K562 (cell line): ENCODE data around the gene RIPOR1. TPM values are rescaled to one million over a fixed set of nuclear protein-coding genes. Genes with fewer than 3 reads are reported as not detected.

Source experiments
- ATAC-seq: fragments of 200-7000 bp; cut with Tn5 transposase; 3 replicates; pipeline ENCODE4 v1.9.1; 2020; ENCODE audit warnings: moderate library complexity
- BruUV-seq: library from RNA; stranded (reverse); fragments of 400-500 nt; replicated peaks from 2 replicates; lab custom pipeline; 2021; lab: Mats Ljungman, UMichigan
- CTCF ChIA-PET: fragments of 300-600 bp; formaldehyde crosslinking; extraction: SDS; loops from one replicate; lab custom pipeline; 2021; ENCODE audit warnings: low intra/inter-chr PET ratio; lab: Yijun Ruan, JAX
- POLR2A ChIA-PET: fragments of 300-600, 350-650 bp; sonication (Branson Sonifier 250); formaldehyde crosslinking; extraction: SDS; loops from one replicate; lab custom pipeline; 2021; ENCODE audit warnings: antibody characterized with exemption, inconsistent platforms; lab: Yijun Ruan, JAX
- DNase-seq, 4 experiments: peaks; one replicate each; pipeline versions ENCODE4 v3.0.0 to v3.0.0-alpha.2; 2011 to 2018; ENCODE audit warnings: low spot score in 3 of 4, mixed read lengths in 3 of 4; ENCODE audit errors: extremely low read depth in 1 of 4
- FAIRE-seq: peaks from 2 replicates; lab custom pipeline; 2011; peaks lifted over from hg19 to GRCh38; lab: Jason Lieb, UNC
- H2AFZ ChIP-seq: 2 replicates; pipeline ENCODE4 v1.6.0; 2011; ENCODE audit warnings: low read depth, low read length, control low read depth, inconsistent platforms
- H3K27ac ChIP-seq: fragments of 200-600 bp; 3 replicates; pipeline ENCODE4 v1.8.0; 2011; ENCODE audit warnings: low read depth, mild to moderate bottlenecking, control low read depth, inconsistent platforms, low read length, moderate library complexity, mixed read lengths; ENCODE audit errors: extremely low read depth
- H3K27me3 ChIP-seq, 2 experiments: fragments of 300-600 bp in 1 of 2; 2 replicates in 1 of 2; 3 replicates in 1 of 2; pipeline versions ENCODE4 v1.6.0 to v1.8.0; 2011; ENCODE audit warnings: inconsistent platforms in 2 of 2, low read length in 2 of 2, mild to moderate bottlenecking in 1 of 2, mixed read lengths in 1 of 2, moderate library complexity in 1 of 2; ENCODE audit not compliant: control insufficient read depth in 2 of 2, insufficient read depth in 2 of 2
- H3K36me3 ChIP-seq: fragments of 300-600 bp; 3 replicates; pipeline ENCODE4 v1.8.0; 2011; ENCODE audit warnings: mild to moderate bottlenecking, low read length, inconsistent platforms; ENCODE audit not compliant: control insufficient read depth, insufficient read depth
- H3K4me1 ChIP-seq, 2 experiments: fragments of 200-600 bp in 1 of 2; replicated peaks in 1 of 2; 2 replicates in 1 of 2; 3 replicates in 1 of 2; pipeline versions ENCODE4 v1.5.1 to v1.8.0; 2011; ENCODE audit warnings: inconsistent platforms in 2 of 2, low read length in 2 of 2, mild to moderate bottlenecking in 1 of 2, mixed read lengths in 1 of 2, moderate library complexity in 1 of 2; ENCODE audit not compliant: control insufficient read depth in 2 of 2, insufficient read depth in 2 of 2
- H3K4me2 ChIP-seq: 2 replicates; pipeline ENCODE4 v1.6.1; 2011; ENCODE audit warnings: low read length, control low read depth, inconsistent platforms, mixed read lengths; ENCODE audit not compliant: insufficient read depth
- H3K4me3 ChIP-seq: fragments of 200-600 bp; sonication (generic), shearing (Covaris generic); 2 replicates; pipeline ENCODE4 v1.5.1; 2016; ENCODE audit warnings: control low read depth, inconsistent platforms
- H3K79me2 ChIP-seq: fragments of 200-600 bp; 3 replicates; pipeline ENCODE4 v1.8.0; 2011; ENCODE audit warnings: low read length, inconsistent platforms; ENCODE audit not compliant: control insufficient read depth, insufficient read depth
- H3K9ac ChIP-seq, 2 experiments: 2 replicates each; pipeline versions ENCODE4 v1.6.0 to v1.6.1; 2011; ENCODE audit warnings: low read depth in 2 of 2, low read length in 2 of 2, control low read depth in 1 of 2, inconsistent platforms in 1 of 2, mild to moderate bottlenecking in 1 of 2, mixed read lengths in 1 of 2; ENCODE audit not compliant: insufficient read depth in 1 of 2
- H3K9me1 ChIP-seq: one replicate; pipeline ENCODE4 v1.6.0; 2011; ENCODE audit warnings: inconsistent platforms, mild to moderate bottlenecking, low read length, moderate library complexity; ENCODE audit not compliant: control insufficient read depth, insufficient read depth
- H3K9me3 ChIP-seq: replicated peaks from 2 replicates; pipeline ENCODE4 v1.5.1; 2011; ENCODE audit warnings: low read depth, low read length, inconsistent platforms; ENCODE audit not compliant: control insufficient read depth, insufficient read depth
- H4K20me1 ChIP-seq: replicated peaks from 2 replicates; pipeline ENCODE4 v1.6.1; 2011; ENCODE audit warnings: low read length, inconsistent platforms, mixed read lengths; ENCODE audit not compliant: control insufficient read depth, insufficient read depth
- ESRRA ChIP-seq: fragments of 450-650 bp; IDR thresholded peaks from 2 replicates; pipeline ENCODE4 v1.6.1; 2014; ENCODE audit warnings: low read depth, mild to moderate bottlenecking, moderate library complexity, borderline replicate concordance
- HLTF ChIP-seq: fragments of 450-650 bp; IDR thresholded peaks from 2 replicates; pipeline ENCODE4 v1.6.1; 2016
- NR2C1 ChIP-seq, 2 experiments: fragments of 450-650 bp; IDR thresholded peaks; 2 replicates each; pipeline ENCODE4 v1.6.1; 2017; ENCODE audit warnings: mild to moderate bottlenecking in 2 of 2, antibody characterized with exemption in 1 of 2, inconsistent platforms in 1 of 2, missing compliant biosample characterization in 1 of 2, missing genetic modification characterization in 1 of 2
- WGBS: fragments of 100-300 bp; shearing (Covaris generic); methylation state at CpG from one replicate; pipeline ENCODE4 v1.1.6; 2016; ENCODE audit warnings: low coverage, mixed read lengths; ENCODE audit not compliant: insufficient coverage; ENCODE audit errors: missing lambda C conversion rate; 5-methylcytosine and 5-hydroxymethylcytosine counted together
- in situ Hi-C: fragments of 300-500 bp; cut with MboI; formaldehyde crosslinking; loops from 4 replicates; pipeline ENCODE4 v1.15.0; 2018; ENCODE audit warnings: inconsistent platforms, mixed read lengths
- intact Hi-C: fragments of 100-400 bp; cut with micrococcal nuclease; formaldehyde crosslinking; loops from 2 replicates; pipeline ENCODE4 v1.14.2; 2022
- polyA plus RNA-seq, 8 experiments: library from polyadenylated mRNA; depleted of rRNA in 4 of 8; stranded (reverse) in 5 of 8; unstranded in 3 of 8; fragments of >200 nt; fragmentation: Nextera tagmentation in 2 of 8; fragmentation: Illumina TruSeq in 1 of 8; extraction: Ambion mirVana in 2 of 8; extraction: Trizol in 1 of 8; gene quantifications; 2 replicates each; pipeline versions ENCODE4 v1.2.1 to v1.2.3, GENCODE V29; 2011 to 2014; ENCODE audit warnings: inconsistent platforms in 1 of 8, missing spikeins in 1 of 8
- total RNA-seq, 7 experiments: library from RNA; depleted of rRNA in 6 of 7; stranded (reverse); fragments of >200 nt in 6 of 7; fragmentation: Illumina TruSeq in 2 of 7; extraction: Trizol in 2 of 7; gene quantifications; 2 replicates each; pipeline versions ENCODE4 v1.2.1 to v1.2.3, GENCODE V29; 2011 to 2021; ENCODE audit warnings: low replicate concordance in 1 of 7
- TF ChIP-seq, protein P1 (sequence below): sonication (generic); formaldehyde crosslinking; IDR thresholded peaks from 2 replicates; pipeline ENCODE4 v1.5.0; 2020; ENCODE audit warnings: missing genetic modification reagents
- TF ChIP-seq, protein P2 (sequence below): fragments of 250-450 bp; sonication (Bioruptor Pico); IDR thresholded peaks from 2 replicates; pipeline ENCODE4 v1.4.0; 2020

The RIPOR1 gene
- total and polyA plus RNA-seq, 9 of the 15 experiments (the other 6 are each of a cell fraction or from before 2014, with no cell fraction given) = 0.36 to 31.1 (median 3.0) TPM

DNA sequence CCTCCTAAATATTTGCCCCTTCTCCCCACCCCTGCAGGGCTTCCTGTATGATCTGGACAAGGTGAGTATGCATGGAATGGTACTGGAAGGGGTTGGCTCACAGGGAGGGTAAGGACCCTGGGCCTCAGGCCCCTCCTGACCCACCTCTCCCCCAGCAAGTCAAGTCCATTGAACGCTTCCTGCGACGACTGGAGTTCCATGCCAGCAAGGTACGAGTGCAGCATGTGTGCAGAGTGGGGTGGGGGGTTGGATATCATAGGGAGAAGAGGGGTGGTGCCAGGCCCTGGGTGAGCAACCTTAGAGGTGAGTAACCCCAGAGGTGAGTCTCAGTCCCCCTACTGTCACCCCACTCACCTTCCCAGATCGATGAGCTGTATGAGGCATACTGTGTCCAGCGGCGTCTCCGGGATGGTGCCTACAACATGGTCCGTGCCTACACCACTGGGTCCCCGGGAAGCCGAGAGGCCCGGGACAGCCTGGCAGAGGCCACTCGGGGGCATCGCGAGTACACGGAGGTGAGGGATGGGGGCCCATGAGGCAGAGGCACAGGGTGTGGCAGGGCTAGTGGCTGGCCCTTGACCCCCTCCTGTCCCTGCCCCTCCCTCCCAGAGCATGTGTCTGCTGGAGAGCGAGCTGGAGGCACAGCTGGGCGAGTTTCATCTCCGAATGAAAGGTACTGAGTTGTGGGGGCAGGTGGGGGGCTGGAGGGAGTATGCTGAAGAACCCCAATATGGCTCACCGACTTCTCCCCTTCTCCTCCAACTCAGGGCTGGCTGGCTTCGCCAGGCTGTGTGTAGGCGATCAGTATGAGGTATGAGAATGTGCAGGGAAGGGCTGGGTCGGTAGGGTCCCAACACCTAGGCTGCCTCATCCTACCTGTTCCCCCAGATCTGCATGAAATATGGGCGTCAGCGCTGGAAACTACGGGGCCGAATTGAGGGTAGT lies 11.3 kb downstream of the RIPOR1 start:
- FAIRE-seq (no peak), ATAC-seq (no peak)
- no peaks in the 10 kb centered on the region for H3K9me3 ChIP-seq

DNA sequence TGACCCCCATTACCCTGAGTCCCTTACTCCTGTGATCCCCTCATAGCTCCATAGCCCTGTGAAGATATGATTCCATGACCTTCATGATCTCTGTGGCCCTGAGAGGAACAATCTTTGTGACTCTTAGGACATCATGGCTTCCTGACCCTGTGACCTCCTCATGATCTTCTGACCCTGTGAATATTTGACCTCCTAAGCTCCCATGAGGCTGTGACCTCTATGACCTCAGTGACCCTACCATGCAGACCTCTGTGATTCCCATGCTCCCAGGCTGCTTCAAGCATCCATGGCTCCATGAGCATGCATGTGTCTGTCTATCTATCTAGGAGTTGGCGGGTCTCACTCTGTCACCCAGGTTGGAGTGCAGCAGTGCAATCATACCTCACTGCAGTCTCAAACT lies 12.1 kb downstream of the RIPOR1 start:
- Histone ChIP-seq H3K9me3 (no peaks in the 10 kb centered on the region), H3K27me3 (no peaks in the 10 kb centered on the region), H3K36me3 (peaks cover 34% of the 10 kb centered on the region; the same call in 1 of the 3 replicates), H3K4me1 (peaks cover 0 to 33% of the 10 kb centered on the region in 2 experiments; a peak in 2 of 5 replicates), H3K9ac (no peak overlapping the region), H3K4me3 (no peak overlapping the region), H3K9me1 (no peaks in the 10 kb centered on the region), H3K79me2 (peaks cover under 1% of the 10 kb centered on the region; the same call in 1 of the 3 replicates), H3K27ac (no peak overlapping the region), H4K20me1 (peaks cover 5% of the 10 kb centered on the region; the same call in 1 of the 2 replicates), H3K4me2 (no peak overlapping the region), H2AFZ (no peak overlapping the region)
- POLR2A ChIA-PET = interaction anchor here (0.7 to 1.2 kb wide), 4 partner anchors 9 to 648 kb away, joined by 3 to 4 read pairs (median 3); no protein-coding TSS in a partner anchor
- WGBS = 100% methylated on average over 1 of the region's 1 CpG
- intact Hi-C loops (no loop called here), in situ Hi-C loops (no loop called here)
- FAIRE-seq (peak; percentile 48), DNase-seq (no peak), ATAC-seq (no peak)
- CTCF ChIA-PET = no interaction called here
- TF ChIP-seq, protein P1, sequence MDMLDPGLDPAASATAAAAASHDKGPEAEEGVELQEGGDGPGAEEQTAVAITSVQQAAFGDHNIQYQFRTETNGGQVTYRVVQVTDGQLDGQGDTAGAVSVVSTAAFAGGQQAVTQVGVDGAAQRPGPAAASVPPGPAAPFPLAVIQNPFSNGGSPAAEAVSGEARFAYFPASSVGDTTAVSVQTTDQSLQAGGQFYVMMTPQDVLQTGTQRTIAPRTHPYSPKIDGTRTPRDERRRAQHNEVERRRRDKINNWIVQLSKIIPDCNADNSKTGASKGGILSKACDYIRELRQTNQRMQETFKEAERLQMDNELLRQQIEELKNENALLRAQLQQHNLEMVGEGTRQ (CRISPR knock-in tag) = no peak
- TF ChIP-seq ESRRA (peak; percentile 66), NR2C1 (IDR thresholded peaks at IDR 0.05) (peak; percentile 46), NR2C1 (tag; IDR thresholded peaks at IDR 0.05) (peak; percentile 49; the same call in 1 of the 2 replicates)
- TF ChIP-seq, protein P2, sequence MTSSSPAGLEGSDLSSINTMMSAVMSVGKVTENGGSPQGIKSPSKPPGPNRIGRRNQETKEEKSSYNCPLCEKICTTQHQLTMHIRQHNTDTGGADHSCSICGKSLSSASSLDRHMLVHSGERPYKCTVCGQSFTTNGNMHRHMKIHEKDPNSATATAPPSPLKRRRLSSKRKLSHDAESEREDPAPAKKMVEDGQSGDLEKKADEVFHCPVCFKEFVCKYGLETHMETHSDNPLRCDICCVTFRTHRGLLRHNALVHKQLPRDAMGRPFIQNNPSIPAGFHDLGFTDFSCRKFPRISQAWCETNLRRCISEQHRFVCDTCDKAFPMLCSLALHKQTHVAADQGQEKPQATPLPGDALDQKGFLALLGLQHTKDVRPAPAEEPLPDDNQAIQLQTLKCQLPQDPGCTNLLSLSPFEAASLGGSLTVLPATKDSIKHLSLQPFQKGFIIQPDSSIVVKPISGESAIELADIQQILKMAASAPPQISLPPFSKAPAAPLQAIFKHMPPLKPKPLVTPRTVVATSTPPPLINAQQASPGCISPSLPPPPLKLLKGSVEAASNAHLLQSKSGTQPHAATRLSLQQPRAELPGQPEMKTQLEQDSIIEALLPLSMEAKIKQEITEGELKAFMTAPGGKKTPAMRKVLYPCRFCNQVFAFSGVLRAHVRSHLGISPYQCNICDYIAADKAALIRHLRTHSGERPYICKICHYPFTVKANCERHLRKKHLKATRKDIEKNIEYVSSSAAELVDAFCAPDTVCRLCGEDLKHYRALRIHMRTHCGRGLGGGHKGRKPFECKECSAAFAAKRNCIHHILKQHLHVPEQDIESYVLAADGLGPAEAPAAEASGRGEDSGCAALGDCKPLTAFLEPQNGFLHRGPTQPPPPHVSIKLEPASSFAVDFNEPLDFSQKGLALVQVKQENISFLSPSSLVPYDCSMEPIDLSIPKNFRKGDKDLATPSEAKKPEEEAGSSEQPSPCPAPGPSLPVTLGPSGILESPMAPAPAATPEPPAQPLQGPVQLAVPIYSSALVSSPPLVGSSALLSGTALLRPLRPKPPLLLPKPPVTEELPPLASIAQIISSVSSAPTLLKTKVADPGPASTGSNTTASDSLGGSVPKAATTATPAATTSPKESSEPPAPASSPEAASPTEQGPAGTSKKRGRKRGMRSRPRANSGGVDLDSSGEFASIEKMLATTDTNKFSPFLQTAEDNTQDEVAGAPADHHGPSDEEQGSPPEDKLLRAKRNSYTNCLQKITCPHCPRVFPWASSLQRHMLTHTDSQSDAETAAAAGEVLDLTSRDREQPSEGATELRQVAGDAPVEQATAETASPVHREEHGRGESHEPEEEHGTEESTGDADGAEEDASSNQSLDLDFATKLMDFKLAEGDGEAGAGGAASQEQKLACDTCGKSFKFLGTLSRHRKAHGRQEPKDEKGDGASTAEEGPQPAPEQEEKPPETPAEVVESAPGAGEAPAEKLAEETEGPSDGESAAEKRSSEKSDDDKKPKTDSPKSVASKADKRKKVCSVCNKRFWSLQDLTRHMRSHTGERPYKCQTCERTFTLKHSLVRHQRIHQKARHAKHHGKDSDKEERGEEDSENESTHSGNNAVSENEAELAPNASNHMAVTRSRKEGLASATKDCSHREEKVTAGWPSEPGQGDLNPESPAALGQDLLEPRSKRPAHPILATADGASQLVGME = no peak
- BruUV-seq = no TSS peak

More for the DNA sequence above, 11.3 kb downstream of the RIPOR1 start:
- CTCF ChIA-PET = no interaction called here
- Histone ChIP-seq H3K4me3 (no peak overlapping the region), H4K20me1 (peaks cover 12% of the 10 kb centered on the region), H3K4me2 (no peak overlapping the region), H3K79me2 (peaks cover 3% of the 10 kb centered on the region; the same call in 2 of the 3 replicates), H3K36me3 (peaks cover 30% of the 10 kb centered on the region; the same call in 1 of the 3 replicates), H2AFZ (no peak overlapping the region), H3K9me1 (no peaks in the 10 kb centered on the region), H3K4me1 (peaks cover 0 to 34% of the 10 kb centered on the region in 2 experiments; a peak in 2 of 5 replicates), H3K9ac (0 out of 4 replicates have a peak overlapping the region, but pooled peaks of 1 of the 2 experiments have one; percentile 1), H3K27me3 (no peaks in the 10 kb centered on the region), H3K27ac (no peak overlapping the region)
- WGBS = 76% methylated on average over 25 of the region's 27 CpGs
- no peak for DNase-seq
- POLR2A ChIA-PET = interaction anchor here (0.7 to 1.0 kb wide), 2 partner anchors 11 to 15 kb away, joined by 3 to 4 read pairs; no protein-coding TSS in a partner anchor
- BruUV-seq = no TSS peak
- in situ Hi-C loops = loop anchor here (5.0 kb wide), 1 partner anchor 102 kb away; no protein-coding TSS in a partner anchor
- TF ChIP-seq HLTF = no peak
- intact Hi-C loops = no loop called here
